ENCODE data around the gene C12orf43.
A peak's percentile ranks its signal among the peaks of the same experiment; 100 is the strongest.

C12orf43 gene

DNA sequence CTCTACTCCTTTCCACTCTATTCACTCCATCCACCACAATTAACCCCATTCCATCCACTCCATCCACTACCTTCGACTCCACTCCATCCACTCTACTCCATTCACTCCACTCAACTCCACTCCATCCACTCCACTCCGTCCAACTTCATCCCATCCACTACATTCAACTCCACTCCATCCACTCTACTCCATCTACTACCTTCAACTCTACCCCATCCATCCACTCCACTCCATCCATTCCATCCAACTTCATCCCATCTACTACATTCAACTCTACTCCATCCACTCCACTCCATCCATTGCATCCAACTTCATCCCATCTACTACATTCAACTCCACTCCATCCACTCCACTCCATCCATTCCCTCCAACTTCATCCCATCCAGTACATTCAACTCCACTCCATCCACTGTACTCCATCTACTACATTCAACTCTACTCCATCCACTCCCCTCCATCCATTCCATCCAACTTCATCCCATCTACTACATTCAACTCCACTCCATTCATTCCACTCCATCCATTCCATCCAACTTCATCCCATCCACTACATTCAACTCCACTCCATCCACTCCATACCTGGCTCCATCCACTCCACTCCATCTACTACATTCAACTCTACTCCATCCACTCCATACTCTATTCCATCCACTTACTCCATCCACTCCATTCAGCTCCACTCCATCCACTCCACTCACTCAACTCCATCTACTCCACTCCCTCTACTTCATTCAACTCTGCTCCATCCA lies 21.5 kb downstream of the C12orf43 start (continued):
- TF ChIP-seq ZEB2 (tag by site-specific recombination; IDR thresholded peaks at IDR 0.05) (no peak), ZBTB8A (tag by site-specific recombination; IDR thresholded peaks at IDR 0.05) (no peak), ZNF324 (tag by site-specific recombination; IDR thresholded peaks at IDR 0.05) (peak; percentile 83), ZNF501 (tag by site-specific recombination; IDR thresholded peaks at IDR 0.05) (peak; percentile 21; the same call in 1 of the 2 replicates), ZSCAN23 (tag by site-specific recombination; IDR thresholded peaks at IDR 0.05) (0 out of 2 replicates have a peak, but pooled peaks have one; percentile 53)

- H3K4me1 ChIP-seq (ENCODE audit: control insufficient read depth, insufficient read depth, low read length), result no peaks in the 10 kb centered on the region
- ChIA-PET POLR2A (no interaction called here), CTCF (no interaction called here)
- H3K36me3 ChIP-seq (ENCODE audit: control insufficient read depth in 2 of 2, insufficient read depth in 1 of 2, low read length in 2 of 2), result no peaks in the 10 kb centered on the region
- no peaks in the 10 kb centered on the region for H3K9me3 ChIP-seq (ENCODE audit: control insufficient read depth, insufficient read depth, low read depth, low read length)
- no peak overlapping the region for H3K27ac ChIP-seq (ENCODE audit: extremely low read depth, low read depth, low read length)
- H3K4me3 ChIP-seq (ENCODE audit: low read depth, low read length), result no peak overlapping the region
- TF ChIP-seq ZNF792 (tag by site-specific recombination; IDR thresholded peaks at IDR 0.05) (no peak), ZNF169 (tag by site-specific recombination; IDR thresholded peaks at IDR 0.05) (no peak), ZNF175 (tag by site-specific recombination; IDR thresholded peaks at IDR 0.05) (no peak), ZNF174 (tag by site-specific recombination; IDR thresholded peaks at IDR 0.05) (no peak)
- TF ChIP-seq, protein P1, sequence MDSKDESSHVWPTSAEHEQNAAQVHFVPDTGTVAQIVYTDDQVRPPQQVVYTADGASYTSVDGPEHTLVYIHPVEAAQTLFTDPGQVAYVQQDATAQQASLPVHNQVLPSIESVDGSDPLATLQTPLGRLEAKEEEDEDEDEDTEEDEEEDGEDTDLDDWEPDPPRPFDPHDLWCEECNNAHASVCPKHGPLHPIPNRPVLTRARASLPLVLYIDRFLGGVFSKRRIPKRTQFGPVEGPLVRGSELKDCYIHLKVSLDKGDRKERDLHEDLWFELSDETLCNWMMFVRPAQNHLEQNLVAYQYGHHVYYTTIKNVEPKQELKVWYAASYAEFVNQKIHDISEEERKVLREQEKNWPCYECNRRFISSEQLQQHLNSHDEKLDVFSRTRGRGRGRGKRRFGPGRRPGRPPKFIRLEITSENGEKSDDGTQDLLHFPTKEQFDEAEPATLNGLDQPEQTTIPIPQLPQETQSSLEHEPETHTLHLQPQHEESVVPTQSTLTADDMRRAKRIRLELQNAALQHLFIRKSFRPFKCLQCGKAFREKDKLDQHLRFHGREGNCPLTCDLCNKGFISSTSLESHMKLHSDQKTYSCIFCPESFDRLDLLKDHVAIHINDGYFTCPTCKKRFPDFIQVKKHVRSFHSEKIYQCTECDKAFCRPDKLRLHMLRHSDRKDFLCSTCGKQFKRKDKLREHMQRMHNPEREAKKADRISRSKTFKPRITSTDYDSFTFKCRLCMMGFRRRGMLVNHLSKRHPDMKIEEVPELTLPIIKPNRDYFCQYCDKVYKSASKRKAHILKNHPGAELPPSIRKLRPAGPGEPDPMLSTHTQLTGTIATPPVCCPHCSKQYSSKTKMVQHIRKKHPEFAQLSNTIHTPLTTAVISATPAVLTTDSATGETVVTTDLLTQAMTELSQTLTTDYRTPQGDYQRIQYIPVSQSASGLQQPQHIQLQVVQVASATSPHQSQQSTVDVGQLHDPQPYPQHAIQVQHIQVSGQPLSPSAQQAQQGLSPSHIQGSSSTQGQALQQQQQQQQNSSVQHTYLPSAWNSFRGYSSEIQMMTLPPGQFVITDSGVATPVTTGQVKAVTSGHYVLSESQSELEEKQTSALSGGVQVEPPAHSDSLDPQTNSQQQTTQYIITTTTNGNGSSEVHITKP (tag by site-specific recombination; IDR thresholded peaks at IDR 0.05), result no peak
Measured at GRCh38 chr12:120994059-120994458, 22.2 kb downstream of the C12orf43 start.

DNA sequence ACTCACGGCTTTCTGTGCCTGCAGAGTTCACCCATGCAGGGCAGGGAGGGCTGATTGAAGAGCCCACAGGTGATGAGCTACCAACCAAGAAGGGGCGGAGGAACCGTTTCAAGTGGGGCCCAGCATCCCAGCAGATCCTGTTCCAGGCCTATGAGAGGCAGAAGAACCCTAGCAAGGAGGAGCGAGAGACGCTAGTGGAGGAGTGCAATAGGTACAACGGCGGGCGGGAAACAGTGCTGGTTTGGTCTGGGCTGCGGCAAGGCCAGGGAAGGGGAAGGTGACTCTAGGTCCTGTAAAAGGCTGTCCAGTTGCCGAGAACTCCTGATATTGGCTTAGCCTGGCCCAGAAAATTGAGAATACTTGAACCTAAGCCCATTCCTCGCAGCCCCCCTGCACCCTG lies 22.8 kb downstream of the C12orf43 start:
- no peaks in the 10 kb centered on the region for H3K4me1 ChIP-seq (ENCODE audit: control insufficient read depth, insufficient read depth, low read length)
- H3K27ac ChIP-seq (ENCODE audit: extremely low read depth, low read depth, low read length), result no peak overlapping the region
- TF ChIP-seq ZNF768 (tag by site-specific recombination; IDR thresholded peaks at IDR 0.05), result no peak
- TF ChIP-seq, protein P2, sequence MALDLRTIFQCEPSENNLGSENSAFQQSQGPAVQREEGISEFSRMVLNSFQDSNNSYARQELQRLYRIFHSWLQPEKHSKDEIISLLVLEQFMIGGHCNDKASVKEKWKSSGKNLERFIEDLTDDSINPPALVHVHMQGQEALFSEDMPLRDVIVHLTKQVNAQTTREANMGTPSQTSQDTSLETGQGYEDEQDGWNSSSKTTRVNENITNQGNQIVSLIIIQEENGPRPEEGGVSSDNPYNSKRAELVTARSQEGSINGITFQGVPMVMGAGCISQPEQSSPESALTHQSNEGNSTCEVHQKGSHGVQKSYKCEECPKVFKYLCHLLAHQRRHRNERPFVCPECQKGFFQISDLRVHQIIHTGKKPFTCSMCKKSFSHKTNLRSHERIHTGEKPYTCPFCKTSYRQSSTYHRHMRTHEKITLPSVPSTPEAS (tag by site-specific recombination; IDR thresholded peaks at IDR 0.05), result no peak
- TF ChIP-seq ZBTB17 (tag by site-specific recombination; IDR thresholded peaks at IDR 0.05), result peak; percentile 6; the same call in 1 of the 2 replicates
- TF ChIP-seq, protein P3, sequence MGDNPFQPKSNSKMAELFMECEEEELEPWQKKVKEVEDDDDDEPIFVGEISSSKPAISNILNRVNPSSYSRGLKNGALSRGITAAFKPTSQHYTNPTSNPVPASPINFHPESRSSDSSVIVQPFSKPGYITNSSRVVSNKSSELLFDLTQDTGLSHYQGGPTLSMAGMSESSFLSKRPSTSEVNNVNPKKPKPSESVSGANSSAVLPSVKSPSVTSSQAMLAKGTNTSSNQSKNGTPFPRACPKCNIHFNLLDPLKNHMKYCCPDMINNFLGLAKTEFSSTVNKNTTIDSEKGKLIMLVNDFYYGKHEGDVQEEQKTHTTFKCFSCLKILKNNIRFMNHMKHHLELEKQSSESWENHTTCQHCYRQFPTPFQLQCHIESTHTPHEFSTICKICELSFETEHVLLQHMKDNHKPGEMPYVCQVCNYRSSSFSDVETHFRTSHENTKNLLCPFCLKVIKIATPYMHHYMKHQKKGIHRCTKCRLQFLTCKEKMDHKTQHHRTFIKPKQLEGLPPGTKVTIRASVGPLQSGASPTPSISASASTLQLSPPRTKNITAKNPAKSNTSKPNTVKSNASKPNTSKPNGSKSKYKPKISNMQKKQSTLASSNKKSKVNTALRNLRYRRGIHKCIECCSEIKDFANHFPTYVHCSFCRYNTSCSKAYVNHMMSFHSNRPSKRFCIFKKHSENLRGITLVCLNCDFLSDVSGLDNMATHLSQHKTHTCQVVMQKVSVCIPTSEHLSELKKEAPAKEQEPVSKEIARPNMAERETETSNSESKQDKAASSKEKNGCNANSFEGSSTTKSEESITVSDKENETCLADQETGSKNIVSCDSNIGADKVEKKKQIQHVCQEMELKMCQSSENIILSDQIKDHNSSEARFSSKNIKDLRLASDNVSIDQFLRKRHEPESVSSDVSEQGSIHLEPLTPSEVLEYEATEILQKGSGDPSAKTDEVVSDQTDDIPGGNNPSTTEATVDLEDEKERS (tag by site-specific recombination; IDR thresholded peaks at IDR 0.05), result no peak
- TF ChIP-seq IKZF3 (tag by site-specific recombination; IDR thresholded peaks at IDR 0.05), result no peak
- no peaks in the 10 kb centered on the region for H3K9me3 ChIP-seq (ENCODE audit: control insufficient read depth, insufficient read depth, low read depth, low read length)
- CTCF ChIA-PET, result interaction anchor here (2.7 kb wide), 1 partner anchor 12 kb away, joined by 25 read pairs; no protein-coding TSS in a partner anchor
- POLR2A ChIA-PET, result no interaction called here
- H3K36me3 ChIP-seq (ENCODE audit: control insufficient read depth in 2 of 2, insufficient read depth in 1 of 2, low read length in 2 of 2), result no peaks in the 10 kb centered on the region
- no peak overlapping the region for H3K4me3 ChIP-seq (ENCODE audit: low read depth, low read length)
